Testis (tissue), 5 donors: ENCODE results near the gene KLRF1. TPM values are rescaled to one million over a fixed set of nuclear protein-coding genes. Genes with fewer than 3 reads are reported as not detected.

Experiments
- DNase-seq: peaks from one replicate; pipeline ENCODE4 v3.0.0-alpha.2; 2019
- H3K27ac ChIP-seq, 2 donors: fragments of 200-600 bp; sonication (generic); one replicate each; pipeline ENCODE4 v1.5.1; 2019
- H3K27me3 ChIP-seq: fragments of 200-600 bp; sonication (generic); one replicate; pipeline ENCODE4 v1.5.1; 2019
- H3K36me3 ChIP-seq: fragments of 200-600 bp; sonication (generic); one replicate; pipeline ENCODE4 v1.5.1; 2017; ENCODE audit warnings: low read depth; ENCODE audit errors: missing control alignments
- H3K4me1 ChIP-seq: fragments of 200-600 bp; sonication (generic); one replicate; pipeline ENCODE4 v1.5.1; 2019
- H3K4me3 ChIP-seq, 2 donors: fragments of 200-600 bp; sonication (generic); one replicate each; pipeline ENCODE4 v1.5.1; 2017 to 2019
- H3K9me3 ChIP-seq: fragments of 200-600 bp; sonication (generic); one replicate; pipeline ENCODE4 v1.5.1; 2017
- POLR2A ChIP-seq: fragments of 450-650 bp; IDR thresholded peaks from one replicate; pipeline ENCODE4 v1.6.1; 2017; ENCODE audit warnings: antibody characterized with exemption, mild to moderate bottlenecking, moderate library complexity
- WGBS, 2 donors: methylation state at CpG; one replicate each; pipeline ENCODE4 v1.1.5; 2018; 5-methylcytosine and 5-hydroxymethylcytosine counted together
- intact Hi-C: fragments of 100-400 bp; cut with DNase I; formaldehyde crosslinking; loops from one replicate; pipeline ENCODE4 v1.15.1; 2023; ENCODE audit warnings: low total_unique reads
- long read RNA-seq, 2 donors: transcript quantifications; one replicate each; lab custom pipeline, GENCODE V29; 2026
- polyA plus RNA-seq: library from polyadenylated mRNA; stranded (reverse); fragments of 350-450 nt; fragmentation: Illumina TruSeq; extraction: RNeasy Lipid Tissue Mini Kit (QIAGEN cat#74804); gene quantifications from one replicate; pipeline ENCODE4 v1.2.3, GENCODE V29; 2014; ENCODE audit warnings: low read depth, low replicate concordance; ENCODE audit not compliant: insufficient read depth
- total RNA-seq, 2 donors: library from RNA; depleted of rRNA; stranded (reverse); fragments of >200 nt; gene quantifications; one replicate each; pipeline ENCODE4 v1.2.3, GENCODE V29; 2016
- TF ChIP-seq, protein P1 (sequence below), 3 experiments: fragments of 450-650 bp in 2 of 3; fragments of 200-600 bp in 1 of 3; sonication (generic) in 1 of 3; IDR thresholded peaks; one replicate each; pipeline ENCODE4 v1.5.1; 2016 to 2019; ENCODE audit warnings: antibody characterized with exemption in 3 of 3, mild to moderate bottlenecking in 2 of 3, moderate library complexity in 1 of 3

KLRF1 gene, protein sequence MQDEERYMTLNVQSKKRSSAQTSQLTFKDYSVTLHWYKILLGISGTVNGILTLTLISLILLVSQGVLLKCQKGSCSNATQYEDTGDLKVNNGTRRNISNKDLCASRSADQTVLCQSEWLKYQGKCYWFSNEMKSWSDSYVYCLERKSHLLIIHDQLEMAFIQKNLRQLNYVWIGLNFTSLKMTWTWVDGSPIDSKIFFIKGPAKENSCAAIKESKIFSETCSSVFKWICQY
- total RNA-seq, result 1 to 10 TPM in 1 of 2 donors, under 1 TPM in 1; 0.43 to 1.0 TPM
- polyA plus RNA-seq, result 1.2 TPM
- long read RNA-seq, donor 1, partial matches to known transcripts, result 0 of 1 reads
- long read RNA-seq, donor 1, other reads (novel, unspliced or antisense), result 0 of 1 reads
- long read RNA-seq, donor 2, result 0 reads

DNA sequence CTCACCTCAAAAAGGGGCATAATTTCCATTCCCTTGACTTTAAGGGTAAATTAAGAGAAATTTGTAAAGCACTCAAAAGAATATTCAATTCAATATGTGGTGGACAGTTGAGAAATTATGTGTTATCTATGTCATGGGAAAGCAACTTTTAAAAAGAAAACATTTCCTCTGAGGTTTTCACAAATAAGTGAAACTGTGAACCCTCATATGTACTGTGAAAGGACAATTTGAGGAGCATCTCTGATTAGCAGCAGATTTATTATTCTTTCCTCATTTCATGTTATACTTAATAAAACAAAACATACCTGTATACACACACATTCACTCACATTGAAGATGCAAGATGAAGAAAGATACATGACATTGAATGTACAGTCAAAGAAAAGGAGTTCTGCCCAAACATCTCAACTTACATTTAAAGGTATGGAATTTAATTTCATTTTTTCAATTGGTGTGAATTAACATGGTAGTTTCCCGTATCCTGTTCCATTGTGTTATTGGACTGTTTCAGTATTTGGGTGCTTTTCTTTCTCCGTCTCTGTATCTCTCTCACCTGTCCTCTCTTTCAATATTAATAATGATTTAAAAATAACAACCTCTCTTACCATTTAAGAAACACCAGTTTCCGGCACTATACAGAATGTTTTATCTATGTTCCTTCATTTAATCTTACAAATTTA lies at the start of gene KLRF1:
Gene KLRF1 (plus strand): TSS at position 273 of the 680 bp plus-strand sequence. CDS start 64 bp downstream, at position 337.
- H3K4me1 ChIP-seq, result no peaks in the 10 kb centered on the region
- no peaks in the 10 kb centered on the region for H3K27me3 ChIP-seq
- no peaks in the 10 kb centered on the region for H3K9me3 ChIP-seq
- TF ChIP-seq, protein P1, sequence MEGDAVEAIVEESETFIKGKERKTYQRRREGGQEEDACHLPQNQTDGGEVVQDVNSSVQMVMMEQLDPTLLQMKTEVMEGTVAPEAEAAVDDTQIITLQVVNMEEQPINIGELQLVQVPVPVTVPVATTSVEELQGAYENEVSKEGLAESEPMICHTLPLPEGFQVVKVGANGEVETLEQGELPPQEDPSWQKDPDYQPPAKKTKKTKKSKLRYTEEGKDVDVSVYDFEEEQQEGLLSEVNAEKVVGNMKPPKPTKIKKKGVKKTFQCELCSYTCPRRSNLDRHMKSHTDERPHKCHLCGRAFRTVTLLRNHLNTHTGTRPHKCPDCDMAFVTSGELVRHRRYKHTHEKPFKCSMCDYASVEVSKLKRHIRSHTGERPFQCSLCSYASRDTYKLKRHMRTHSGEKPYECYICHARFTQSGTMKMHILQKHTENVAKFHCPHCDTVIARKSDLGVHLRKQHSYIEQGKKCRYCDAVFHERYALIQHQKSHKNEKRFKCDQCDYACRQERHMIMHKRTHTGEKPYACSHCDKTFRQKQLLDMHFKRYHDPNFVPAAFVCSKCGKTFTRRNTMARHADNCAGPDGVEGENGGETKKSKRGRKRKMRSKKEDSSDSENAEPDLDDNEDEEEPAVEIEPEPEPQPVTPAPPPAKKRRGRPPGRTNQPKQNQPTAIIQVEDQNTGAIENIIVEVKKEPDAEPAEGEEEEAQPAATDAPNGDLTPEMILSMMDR (IDR thresholded peaks at IDR 0.05), result no peak
- no peak for TF ChIP-seq POLR2A
- intact Hi-C loops, result no loop called here
- DNase-seq, result no peak
- H3K27ac ChIP-seq, result no peak within 1 kb of the TSS
- no peak within 1 kb of the TSS for H3K4me3 ChIP-seq
- 76 to 84% methylated on average over 3 of the region's 3 CpGs for WGBS, 2 donors
- no peaks in the 10 kb centered on the region for H3K36me3 ChIP-seq

DNA sequence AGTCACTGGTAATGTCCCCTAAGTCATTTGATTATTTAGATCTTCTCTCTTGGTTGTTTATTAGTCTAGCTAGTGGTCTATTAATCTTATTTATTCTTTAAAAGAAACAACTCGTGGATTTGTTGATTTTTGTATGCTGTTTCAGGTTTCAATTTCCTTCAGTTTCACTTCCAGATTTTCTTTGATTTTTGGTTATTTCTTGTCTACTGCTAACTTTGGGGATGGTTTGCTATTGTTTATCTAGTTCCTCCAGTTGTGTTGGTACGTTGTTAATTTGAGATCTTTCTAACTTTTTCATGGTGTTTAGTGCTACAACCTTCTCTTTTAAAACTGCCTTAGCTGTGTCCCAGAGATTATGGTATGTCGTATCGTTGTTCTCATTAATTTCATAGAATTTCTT lies 48.1 kb upstream of the KLRF1 start:
- H3K4me3 ChIP-seq, result no peak overlapping the region
- no peak overlapping the region for H3K27ac ChIP-seq

DNA sequence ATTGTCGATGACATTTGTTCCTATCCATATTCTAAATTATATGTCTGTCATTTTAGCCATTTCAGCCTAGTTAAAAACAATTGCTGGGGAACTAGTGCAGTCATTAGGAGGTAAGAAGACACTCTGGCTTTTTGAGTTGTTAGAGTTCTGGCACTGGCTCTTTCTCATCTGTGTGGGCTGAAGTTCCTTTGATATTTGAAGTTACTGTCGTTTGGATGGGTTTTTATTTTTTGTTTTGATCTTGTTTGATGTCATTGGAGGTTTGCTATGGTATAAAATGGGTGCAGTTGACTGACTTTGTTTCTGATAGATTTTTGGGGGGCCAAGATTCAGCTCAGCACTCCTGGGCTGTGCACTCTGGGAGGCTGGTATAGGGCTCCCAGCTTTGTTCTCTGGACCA lies 45.9 kb upstream of the KLRF1 start:
- H3K36me3 ChIP-seq, result no peaks in the 10 kb centered on the region
- H3K4me3 ChIP-seq, result no peak overlapping the region
- intact Hi-C loops, result no loop called here
- H3K27me3 ChIP-seq, result no peaks in the 10 kb centered on the region
- DNase-seq, result no peak
- 90 to 97% methylated on average over 2 of the region's 2 CpGs for WGBS, 2 donors
- no peaks in the 10 kb centered on the region for H3K4me1 ChIP-seq
- no peaks in the 10 kb centered on the region for H3K9me3 ChIP-seq
- H3K27ac ChIP-seq, result no peak overlapping the region
- TF ChIP-seq POLR2A, result no peak
- TF ChIP-seq, protein P1 (IDR thresholded peaks at IDR 0.05), result no peak

More for the DNA sequence above, 48.1 kb upstream of the KLRF1 start:
- TF ChIP-seq, protein P1 (IDR thresholded peaks at IDR 0.05), result no peak
- no peak for TF ChIP-seq POLR2A
- intact Hi-C loops, result no loop called here
- no peaks in the 10 kb centered on the region for H3K9me3 ChIP-seq
- no peaks in the 10 kb centered on the region for H3K27me3 ChIP-seq
- H3K36me3 ChIP-seq, result no peaks in the 10 kb centered on the region
- H3K4me1 ChIP-seq, result no peaks in the 10 kb centered on the region
- no peak for DNase-seq
- 78 to 87% methylated on average over 4 of the region's 4 CpGs for WGBS, 2 donors

DNA sequence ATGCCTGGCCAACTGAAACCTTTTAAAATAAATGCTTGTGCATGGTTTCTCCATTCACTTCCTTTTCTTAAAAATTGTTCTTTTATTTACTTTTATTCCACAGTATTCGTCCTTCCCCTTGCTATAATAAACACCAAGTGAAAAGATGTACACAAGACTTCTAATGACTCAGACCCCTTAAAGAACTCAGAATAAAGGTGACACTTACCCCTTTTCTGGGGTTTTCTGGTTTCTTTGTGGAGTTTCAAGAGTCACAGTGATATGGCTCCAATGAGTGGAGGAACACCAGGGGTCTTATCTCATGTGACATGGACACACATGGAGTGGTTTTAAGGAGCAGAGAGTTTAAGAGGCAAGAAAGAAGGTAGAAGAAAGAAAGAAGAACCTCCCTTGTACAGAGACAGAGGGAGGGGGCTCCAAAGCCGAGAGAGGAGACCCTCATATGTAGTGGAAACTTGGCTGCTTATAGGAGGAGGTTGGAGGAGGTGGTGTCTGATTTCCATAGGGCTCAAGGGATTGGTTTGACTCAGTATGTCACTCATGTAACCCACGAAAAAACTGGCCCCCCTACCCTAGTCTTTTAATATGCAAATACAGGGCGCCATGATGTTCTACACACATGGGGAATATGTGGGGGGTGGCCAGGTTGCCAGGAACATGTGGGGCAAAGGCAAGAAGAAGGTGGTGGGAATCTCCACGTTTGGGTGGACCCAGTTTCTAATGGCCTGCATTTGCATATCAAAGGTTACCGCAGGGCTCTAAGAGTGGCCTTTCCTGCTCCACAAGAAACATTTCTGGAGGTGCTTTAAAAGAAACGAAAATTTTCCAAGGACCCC lies 44.5 kb upstream of the KLRF1 start:
- intact Hi-C loops, result no loop called here
- Histone ChIP-seq H3K36me3 (no peaks in the 10 kb centered on the region), H3K27me3 (no peaks in the 10 kb centered on the region), H3K27ac (no peak overlapping the region), H3K9me3 (no peaks in the 10 kb centered on the region), H3K4me3 (no peak overlapping the region), H3K4me1 (peaks cover 4% of the 10 kb centered on the region)
- DNase-seq, result no peak
- no peak for TF ChIP-seq POLR2A
- TF ChIP-seq, protein P1 (IDR thresholded peaks at IDR 0.05), result no peak
- WGBS, 2 donors, result 67 to 72% methylated on average over 7 of the region's 7 CpGs
